WTC11 (cell line): ENCODE results near the gene GAGE1. TPM values are rescaled to one million over a fixed set of nuclear protein-coding genes. Genes with fewer than 3 reads are reported as not detected.

Source experiments
- AFF4 ChIP-seq: sonication (generic); formaldehyde crosslinking; IDR thresholded peaks from 2 replicates; pipeline ENCODE4 v1.8.1; 2023; ENCODE audit warnings: mild to moderate bottlenecking, missing genetic modification reagents, borderline replicate concordance
- ESRRA ChIP-seq: sonication (generic); formaldehyde crosslinking; IDR thresholded peaks from 2 replicates; pipeline ENCODE4 v1.8.1; 2022; ENCODE audit warnings: mild to moderate bottlenecking, missing genetic modification reagents, borderline replicate concordance
- HMGA2 ChIP-seq: fragments of 250-450 bp; sonication (Bioruptor Pico); IDR thresholded peaks from 2 replicates; pipeline ENCODE4 v1.4.0; 2021; ENCODE audit warnings: mild to moderate bottlenecking, moderate library complexity
- TCF7 ChIP-seq: sonication (generic); formaldehyde crosslinking; IDR thresholded peaks from 2 replicates; pipeline ENCODE4 v1.8.0; 2022; ENCODE audit warnings: mild to moderate bottlenecking, low read depth, missing genetic modification reagents, moderate library complexity
- ZNF138 ChIP-seq: sonication (generic); formaldehyde crosslinking; conservative IDR thresholded peaks from 2 replicates; pipeline ENCODE4 v1.8.1; 2022; ENCODE audit warnings: mild to moderate bottlenecking, moderate library complexity, missing genetic modification reagents
- ZNF219 ChIP-seq: sonication (generic); formaldehyde crosslinking; IDR thresholded peaks from 2 replicates; pipeline ENCODE4 v1.8.0; 2023; ENCODE audit warnings: missing genetic modification reagents, mild to moderate bottlenecking, borderline replicate concordance
- ZNF263 ChIP-seq: sonication (generic); formaldehyde crosslinking; IDR thresholded peaks from 2 replicates; pipeline ENCODE4 v1.8.1; 2022; ENCODE audit warnings: low read depth, mild to moderate bottlenecking, moderate library complexity, missing genetic modification reagents
- ZNF317 ChIP-seq: sonication (generic); formaldehyde crosslinking; IDR thresholded peaks from 2 replicates; pipeline ENCODE4 v1.8.1; 2023; ENCODE audit warnings: low read depth, mild to moderate bottlenecking, moderate library complexity, missing genetic modification reagents, borderline replicate concordance
- ZNF423 ChIP-seq: fragments of 250-450 bp; sonication (Bioruptor Pico); IDR thresholded peaks from 2 replicates; pipeline ENCODE4 v2.1.2; 2022; ENCODE audit warnings: mild to moderate bottlenecking, moderate library complexity
- total RNA-seq: library from RNA; stranded (reverse); gene quantifications from 3 replicates; pipeline ENCODE4 v1.2.3, GENCODE V29; 2021
- TF ChIP-seq, protein P1 (sequence below): sonication (generic); formaldehyde crosslinking; IDR thresholded peaks from 2 replicates; pipeline ENCODE4 v1.8.0; 2022; ENCODE audit warnings: mild to moderate bottlenecking, missing genetic modification reagents
- TF ChIP-seq, protein P2 (sequence below): fragments of 250-450 bp; sonication (Bioruptor Pico); IDR thresholded peaks from 2 replicates; pipeline ENCODE4 v2.1.2; 2022; ENCODE audit warnings: mild to moderate bottlenecking, moderate library complexity
- TF ChIP-seq, protein P3 (sequence below): fragments of 250-450 bp; sonication (Bioruptor Pico); IDR thresholded peaks from 2 replicates; pipeline ENCODE4 v1.9.0; 2021; ENCODE audit warnings: moderate library complexity, mild to moderate bottlenecking, inconsistent platforms, borderline replicate concordance
- TF ChIP-seq, protein P4 (sequence below): sonication (generic); formaldehyde crosslinking; IDR thresholded peaks from 2 replicates; pipeline ENCODE4 v1.8.0; 2022; ENCODE audit warnings: mild to moderate bottlenecking, missing genetic modification reagents

GAGE1 gene
- total RNA-seq, 1 experiment from 2014 or later, result 1.2 TPM

DNA sequence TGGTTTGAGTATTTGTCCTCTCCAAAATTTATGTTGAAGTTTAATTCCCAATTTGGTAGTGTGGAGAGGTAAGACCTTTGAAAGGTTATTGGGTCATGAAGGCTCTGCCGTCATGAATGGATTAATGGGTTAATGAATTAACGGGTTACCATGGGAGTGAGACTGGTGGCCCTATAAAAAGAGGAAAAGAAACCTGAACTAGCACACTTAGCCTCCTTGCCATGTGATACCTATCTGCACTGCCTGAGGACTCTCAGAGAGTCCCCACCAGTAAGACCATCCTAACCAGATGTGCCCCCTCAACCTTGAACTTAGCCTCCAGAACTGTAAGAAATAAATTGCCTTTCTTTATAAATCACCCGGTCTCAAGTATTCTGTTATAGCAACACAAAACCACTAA lies 57.7 kb downstream of the GAGE1 start (continued):
- TF ChIP-seq AFF4 (CRISPR knock-in tag) (no peak), ZNF423 (CRISPR knock-in tag) (no peak), ESRRA (no peak), ZNF138 (CRISPR knock-in tag) (no peak), ZNF263 (no peak), ZNF219 (CRISPR knock-in tag) (no peak), TCF7 (CRISPR knock-in tag) (no peak), ZNF317 (CRISPR knock-in tag) (no peak), HMGA2 (CRISPR knock-in tag) (no peak)
- TF ChIP-seq, protein P1, sequence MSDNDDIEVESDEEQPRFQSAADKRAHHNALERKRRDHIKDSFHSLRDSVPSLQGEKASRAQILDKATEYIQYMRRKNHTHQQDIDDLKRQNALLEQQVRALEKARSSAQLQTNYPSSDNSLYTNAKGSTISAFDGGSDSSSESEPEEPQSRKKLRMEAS (CRISPR knock-in tag), result no peak
- TF ChIP-seq, protein P2, sequence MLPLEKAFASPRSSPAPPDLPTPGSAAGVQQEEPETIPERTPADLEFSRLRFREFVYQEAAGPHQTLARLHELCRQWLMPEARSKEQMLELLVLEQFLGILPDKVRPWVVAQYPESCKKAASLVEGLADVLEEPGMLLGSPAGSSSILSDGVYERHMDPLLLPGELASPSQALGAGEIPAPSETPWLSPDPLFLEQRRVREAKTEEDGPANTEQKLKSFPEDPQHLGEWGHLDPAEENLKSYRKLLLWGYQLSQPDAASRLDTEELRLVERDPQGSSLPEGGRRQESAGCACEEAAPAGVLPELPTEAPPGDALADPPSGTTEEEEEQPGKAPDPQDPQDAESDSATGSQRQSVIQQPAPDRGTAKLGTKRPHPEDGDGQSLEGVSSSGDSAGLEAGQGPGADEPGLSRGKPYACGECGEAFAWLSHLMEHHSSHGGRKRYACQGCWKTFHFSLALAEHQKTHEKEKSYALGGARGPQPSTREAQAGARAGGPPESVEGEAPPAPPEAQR (CRISPR knock-in tag), result no peak
- TF ChIP-seq, protein P3, sequence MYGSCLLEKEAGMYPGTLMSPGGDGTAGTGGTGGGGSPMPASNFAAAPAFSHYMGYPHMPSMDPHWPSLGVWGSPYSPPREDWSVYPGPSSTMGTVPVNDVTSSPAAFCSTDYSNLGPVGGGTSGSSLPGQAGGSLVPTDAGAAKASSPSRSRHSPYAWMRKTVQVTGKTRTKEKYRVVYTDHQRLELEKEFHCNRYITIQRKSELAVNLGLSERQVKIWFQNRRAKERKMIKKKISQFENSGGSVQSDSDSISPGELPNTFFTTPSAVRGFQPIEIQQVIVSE, result no peak
- TF ChIP-seq, protein P4, sequence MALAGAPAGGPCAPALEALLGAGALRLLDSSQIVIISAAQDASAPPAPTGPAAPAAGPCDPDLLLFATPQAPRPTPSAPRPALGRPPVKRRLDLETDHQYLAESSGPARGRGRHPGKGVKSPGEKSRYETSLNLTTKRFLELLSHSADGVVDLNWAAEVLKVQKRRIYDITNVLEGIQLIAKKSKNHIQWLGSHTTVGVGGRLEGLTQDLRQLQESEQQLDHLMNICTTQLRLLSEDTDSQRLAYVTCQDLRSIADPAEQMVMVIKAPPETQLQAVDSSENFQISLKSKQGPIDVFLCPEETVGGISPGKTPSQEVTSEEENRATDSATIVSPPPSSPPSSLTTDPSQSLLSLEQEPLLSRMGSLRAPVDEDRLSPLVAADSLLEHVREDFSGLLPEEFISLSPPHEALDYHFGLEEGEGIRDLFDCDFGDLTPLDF (CRISPR knock-in tag), result no peak

Other genes starting within 250 kb of the GAGE1 start
- not detected in 3 replicates for gene GAGE12C, start 66.8 kb upstream of the GAGE1 start, total RNA-seq
- not detected in 3 replicates for gene GAGE12D, start 57.3 kb upstream of the GAGE1 start, total RNA-seq
- gene GAGE12E, start 47.7 kb upstream of the GAGE1 start, total RNA-seq, result not detected in 3 replicates
- gene GAGE12F, start 38.2 kb upstream of the GAGE1 start, total RNA-seq, result 0.82 TPM in 1 of 3 replicates, not detected in the others
- gene GAGE12G, start 28.6 kb upstream of the GAGE1 start, total RNA-seq, result not detected in 3 replicates
- gene GAGE12H, start 19.1 kb upstream of the GAGE1 start, total RNA-seq, result not detected in 3 replicates
- 0.62 to 0.83 TPM in 2 of 3 replicates, not detected in the other for gene GAGE2A, start 9.5 kb upstream of the GAGE1 start, total RNA-seq
- gene PAGE1, start 97.0 kb downstream of the GAGE1 start, total RNA-seq, result not detected in 3 replicates
- gene PAGE4, start 230.3 kb downstream of the GAGE1 start, total RNA-seq, result 0.82 to 1.5 TPM in 2 of 3 replicates, not detected in the other